Right forelimb (tissue), 1 donor: ENCODE measurements around the gene PYGB.

ENCODE experiments used
- DNase-seq: peaks from one replicate; pipeline ENCODE4 v3.0.0-alpha.2; 2018

The PYGB gene

GRCh38 chr20:25216199-25216945, 31.5 kb upstream of the PYGB start:
- no peak for DNase-seq

- no peak for DNase-seq
Observed at GRCh38 chr20:25217161-25218108, 30.4 kb upstream of the PYGB start.

- no peak for DNase-seq
Observed at GRCh38 chr20:25218109-25218486, 29.8 kb upstream of the PYGB start.

- DNase-seq = no peak
Observed at GRCh38 chr20:25218492-25218891, 29.4 kb upstream of the PYGB start.

- no peak for DNase-seq
Observed at GRCh38 chr20:25219365-25219764, 28.5 kb upstream of the PYGB start.

GRCh38 chr20:25220021-25220730, 27.7 kb upstream of the PYGB start:
- no peak for DNase-seq

GRCh38 chr20:25220810-25221591, 26.9 kb upstream of the PYGB start:
- DNase-seq = no peak

- DNase-seq = no peak
Observed at GRCh38 chr20:25221592-25222460, 26.1 kb upstream of the PYGB start.

GRCh38 chr20:25222461-25223178, 25.3 kb upstream of the PYGB start:
- no peak for DNase-seq

GRCh38 chr20:25223179-25223661, 24.7 kb upstream of the PYGB start:
- DNase-seq = no peak

GRCh38 chr20:25223765-25224720, 23.8 kb upstream of the PYGB start:
- DNase-seq = no peak

GRCh38 chr20:25224941-25225340, 22.9 kb upstream of the PYGB start:
- DNase-seq = no peak

GRCh38 chr20:25225642-25226432, 22.0 kb upstream of the PYGB start:
- DNase-seq = no peak

GRCh38 chr20:25226433-25227316, 21.2 kb upstream of the PYGB start:
- DNase-seq = no peak

- no peak for DNase-seq
Observed at GRCh38 chr20:25227317-25227831, 20.5 kb upstream of the PYGB start.

GRCh38 chr20:25229486-25230165, 18.3 kb upstream of the PYGB start:
- no peak for DNase-seq
